Skeletal muscle satellite cell (primary cell): ENCODE data around the gene CCDC144A.
"Not testable (repeated sequence)": the region's sequence is repeated elsewhere in the genome, so short reads cannot be mapped to it uniquely, and the experiment has no call there.

Source experiments
- H3K27me3 ChIP-seq: 2 replicates; pipeline ENCODE4 v1.7.0; 2013; ENCODE audit warnings: low read length; ENCODE audit not compliant: control insufficient read depth, insufficient read depth
- H3K36me3 ChIP-seq: 2 replicates; pipeline ENCODE4 v1.7.0; 2013; ENCODE audit warnings: mild to moderate bottlenecking, control low read depth, low read length; ENCODE audit not compliant: insufficient read depth
- H3K4me1 ChIP-seq: 2 replicates; pipeline ENCODE4 v1.7.0; 2013; ENCODE audit warnings: low read length; ENCODE audit not compliant: control insufficient read depth, insufficient read depth
- H3K4me2 ChIP-seq: 2 replicates; pipeline ENCODE4 v1.7.0; 2013; ENCODE audit warnings: mild to moderate bottlenecking, low read length
- H3K4me3 ChIP-seq: 2 replicates; pipeline ENCODE4 v1.7.0; 2013; ENCODE audit warnings: low read length
- H3K9ac ChIP-seq: 2 replicates; pipeline ENCODE4 v1.7.0; 2013; ENCODE audit warnings: mild to moderate bottlenecking, low read depth, low read length, moderate library complexity
- H3K9me3 ChIP-seq: replicated peaks from 2 replicates; pipeline ENCODE4 v1.7.0; 2013; ENCODE audit warnings: mild to moderate bottlenecking, control low read depth, low read length

Gene CCDC144A

GRCh38 chr17:16768290-16769175 is 78.5 kb downstream of the CCDC144A start:
- H3K4me3 ChIP-seq, H3K9ac ChIP-seq, H3K9me3 ChIP-seq, H3K4me2 ChIP-seq, H3K36me3 ChIP-seq, H3K4me1 ChIP-seq, H3K27me3 ChIP-seq: not testable (repeated sequence)

DNA sequence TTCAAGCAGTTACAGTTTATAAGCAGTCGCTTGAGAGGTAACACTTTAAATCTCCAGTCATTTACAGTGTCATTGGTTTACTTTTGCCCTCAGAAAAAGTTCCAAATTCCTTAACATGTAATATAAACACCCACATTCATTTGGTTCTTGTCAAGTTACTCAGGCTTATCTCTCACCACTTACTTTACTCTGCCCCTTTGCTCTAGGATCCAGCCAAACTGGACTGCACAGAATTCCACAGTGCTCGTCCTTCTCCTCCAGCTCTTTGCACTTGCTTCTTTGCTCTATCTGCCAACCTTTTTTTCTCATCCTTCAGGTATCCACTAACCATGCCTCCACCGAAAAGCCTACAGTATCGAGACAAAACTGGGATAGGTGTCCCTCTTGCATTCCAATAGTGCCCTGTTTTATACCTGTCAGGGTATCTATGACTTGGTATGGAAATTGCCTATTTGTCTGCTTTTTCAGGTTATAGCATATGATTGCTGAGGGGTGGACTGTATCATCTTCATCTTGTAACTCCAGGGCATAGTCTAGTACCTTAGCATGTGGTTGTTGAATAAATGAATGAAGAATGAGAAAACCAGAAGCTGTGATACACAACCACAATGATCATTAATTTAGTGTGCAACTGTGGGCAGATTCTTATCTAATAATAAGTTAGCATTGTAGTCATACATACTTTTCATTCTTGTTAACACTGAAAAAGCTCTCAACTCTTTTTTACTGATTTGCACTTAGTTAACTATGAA is 82.5 kb downstream of the CCDC144A start:
- H3K36me3 ChIP-seq, H3K9ac ChIP-seq, H3K27me3 ChIP-seq, H3K4me3 ChIP-seq, H3K9me3 ChIP-seq, H3K4me1 ChIP-seq, H3K4me2 ChIP-seq: not testable (repeated sequence)

GRCh38 chr17:16773146-16773522 is 83.1 kb downstream of the CCDC144A start:
- not testable (repeated sequence) for H3K4me3 ChIP-seq, H3K4me1 ChIP-seq, H3K9me3 ChIP-seq, H3K4me2 ChIP-seq, H3K9ac ChIP-seq, H3K36me3 ChIP-seq, H3K27me3 ChIP-seq

GRCh38 chr17:16787851-16788250 is 97.8 kb downstream of the CCDC144A start:
- H3K27me3 ChIP-seq, H3K9me3 ChIP-seq, H3K4me1 ChIP-seq, H3K9ac ChIP-seq, H3K4me3 ChIP-seq, H3K36me3 ChIP-seq, H3K4me2 ChIP-seq: not testable (repeated sequence)

DNA sequence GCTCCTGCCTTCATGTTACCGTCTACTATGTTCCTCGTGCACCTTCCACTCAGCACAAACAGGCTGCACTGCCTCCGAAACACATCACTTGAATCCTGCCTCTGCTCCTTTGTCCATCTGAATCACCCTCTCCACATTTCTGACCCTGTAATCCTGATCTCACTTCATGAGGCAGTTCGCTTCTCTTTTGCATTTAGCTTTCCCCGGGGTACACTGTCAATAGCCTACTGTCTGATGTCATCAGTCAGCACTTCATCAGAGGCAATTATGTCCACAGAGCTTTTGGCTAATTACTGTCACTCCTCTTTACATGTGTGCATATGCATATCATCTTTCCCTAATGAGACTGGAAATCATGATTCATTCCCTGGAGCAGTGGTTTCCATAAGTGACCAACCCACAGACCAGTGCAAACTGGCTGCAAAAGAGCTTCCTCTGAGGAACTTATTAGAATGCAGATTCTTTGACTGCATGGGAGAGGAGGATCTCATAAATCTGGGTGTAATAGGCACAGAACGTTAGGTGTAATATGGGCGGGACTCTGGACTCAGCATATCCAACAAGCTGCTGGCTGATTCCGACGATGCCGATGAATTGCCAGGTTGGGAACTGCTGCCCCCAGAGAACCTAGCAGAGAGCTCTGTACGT is 99.0 kb downstream of the CCDC144A start:
- not testable (repeated sequence) for H3K4me2 ChIP-seq, H3K4me1 ChIP-seq, H3K9me3 ChIP-seq, H3K36me3 ChIP-seq, H3K9ac ChIP-seq, H3K27me3 ChIP-seq, H3K4me3 ChIP-seq

DNA sequence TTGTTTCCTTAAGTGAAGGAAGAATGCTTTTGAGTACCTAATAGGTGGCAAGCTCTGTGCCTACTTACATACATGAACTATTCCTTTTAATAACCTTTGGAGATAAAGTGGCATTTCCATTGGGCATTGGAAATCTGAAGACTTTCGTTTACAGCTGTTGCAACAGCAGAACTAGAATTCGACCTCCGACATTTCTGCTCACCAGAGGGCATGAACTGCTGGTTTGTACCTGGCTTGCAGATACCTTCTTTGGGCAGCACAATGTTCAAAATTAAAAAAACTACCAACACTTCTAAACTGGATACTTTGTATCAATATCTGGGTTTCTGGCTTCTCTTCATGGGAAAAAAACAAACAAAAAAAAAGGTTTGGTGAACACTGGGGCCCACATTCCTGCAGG is 99.6 kb downstream of the CCDC144A start:
- H3K9ac ChIP-seq, H3K4me3 ChIP-seq, H3K27me3 ChIP-seq, H3K36me3 ChIP-seq, H3K4me2 ChIP-seq, H3K4me1 ChIP-seq, H3K9me3 ChIP-seq: not testable (repeated sequence)

GRCh38 chr17:16790313-16790871 is 100.4 kb downstream of the CCDC144A start:
- not testable (repeated sequence) for H3K36me3 ChIP-seq, H3K4me2 ChIP-seq, H3K9ac ChIP-seq, H3K4me3 ChIP-seq, H3K27me3 ChIP-seq, H3K4me1 ChIP-seq, H3K9me3 ChIP-seq

GRCh38 chr17:16794215-16794614 is 104.2 kb downstream of the CCDC144A start:
- not testable (repeated sequence) for H3K9me3 ChIP-seq, H3K4me2 ChIP-seq, H3K27me3 ChIP-seq, H3K36me3 ChIP-seq, H3K4me1 ChIP-seq, H3K4me3 ChIP-seq, H3K9ac ChIP-seq

DNA sequence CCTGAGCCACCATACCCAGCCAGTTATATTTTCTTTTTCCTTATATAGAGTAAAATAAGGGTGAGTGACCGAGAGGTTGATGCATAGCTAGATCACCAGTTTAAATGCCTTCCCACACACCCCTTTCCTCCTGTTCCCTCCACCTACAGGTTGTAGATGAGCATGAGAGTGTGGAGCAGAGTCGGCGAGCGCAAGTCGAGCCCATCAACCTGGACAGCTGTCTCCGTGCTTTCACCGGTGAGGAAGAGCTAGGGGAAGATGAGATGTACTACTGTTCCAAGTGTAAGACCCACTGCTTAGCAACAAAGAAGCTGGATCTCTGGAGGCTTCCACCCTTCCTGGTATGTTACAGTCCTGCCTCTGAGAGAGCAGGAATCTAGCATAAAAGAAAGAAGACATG is 105.9 kb downstream of the CCDC144A start:
- H3K27me3 ChIP-seq, H3K4me3 ChIP-seq, H3K36me3 ChIP-seq, H3K9ac ChIP-seq, H3K9me3 ChIP-seq, H3K4me1 ChIP-seq, H3K4me2 ChIP-seq: not testable (repeated sequence)

GRCh38 chr17:16804851-16805250 is 114.8 kb downstream of the CCDC144A start:
- H3K4me2 ChIP-seq, H3K9me3 ChIP-seq, H3K36me3 ChIP-seq, H3K4me3 ChIP-seq, H3K4me1 ChIP-seq, H3K27me3 ChIP-seq, H3K9ac ChIP-seq: not testable (repeated sequence)

- H3K4me1 ChIP-seq, H3K4me3 ChIP-seq, H3K4me2 ChIP-seq, H3K36me3 ChIP-seq, H3K9ac ChIP-seq, H3K27me3 ChIP-seq, H3K9me3 ChIP-seq: not testable (repeated sequence)
These were observed 116.6 kb downstream of the CCDC144A start for GRCh38 chr17:16806599-16806998.
